GM18909 (cell line): Measurements from ENCODE around the gene UQCR11.

ENCODE experiments used
- ATAC-seq: cut with Tn5 transposase; IDR thresholded peaks from one replicate; pipeline ENCODE4 v1.9.1; 2021; ENCODE audit warnings: mild to moderate bottlenecking; ENCODE audit not compliant: unreplicated experiment, poor library complexity

Gene UQCR11

DNA sequence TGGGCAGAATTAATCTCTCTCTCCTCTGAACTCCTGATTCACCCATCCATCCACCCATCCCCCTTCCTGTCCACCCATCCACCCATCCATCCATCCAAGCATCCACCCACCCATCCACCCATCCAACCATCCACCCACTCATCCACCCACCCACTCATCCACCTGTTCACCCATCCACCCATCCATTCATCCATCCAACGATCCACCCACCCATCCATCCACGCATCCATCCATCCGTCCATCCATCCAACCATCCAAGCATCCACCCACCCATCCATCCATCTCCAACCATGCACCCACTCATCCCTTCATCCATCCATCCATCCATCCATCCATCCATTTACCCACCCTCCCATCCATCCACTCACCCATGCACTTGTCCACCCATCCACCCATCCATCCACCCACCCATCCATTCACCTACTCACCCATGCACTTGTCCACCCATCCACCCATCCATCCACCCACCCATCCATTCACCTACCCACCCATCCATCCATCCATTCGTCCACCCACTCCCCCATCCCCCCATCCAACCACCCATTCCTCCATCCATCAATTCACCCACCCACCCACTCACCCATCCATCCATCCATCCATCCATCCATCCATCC lies 55.8 kb downstream of the UQCR11 start:
- ATAC-seq: no peak
